ENCODE data around the gene DLK2.

DLK2 gene

GRCh38 chr6:43481075-43481474 lies 25.7 kb upstream of the DLK2 start:
- Histone ChIP-seq H3K9ac (ENCODE audit: low read length) (no peak overlapping the region), H3K36me3 (ENCODE audit: control insufficient read depth, insufficient read depth, low read length) (peaks cover 6% of the 10 kb centered on the region; the same call in 1 of the 2 replicates), H3K27me3 (ENCODE audit: control insufficient read depth, insufficient read depth, low read length) (no peaks in the 10 kb centered on the region), H3K27ac (ENCODE audit: low read depth, low read length) (no peak overlapping the region), H3K4me3 (ENCODE audit: low read depth, low read length) (no peak overlapping the region), H3K9me3 (ENCODE audit: control insufficient read depth, insufficient read depth, low read depth, low read length) (no peaks in the 10 kb centered on the region), H3K4me1 (ENCODE audit: control insufficient read depth, insufficient read depth, low read length) (peaks cover 32% of the 10 kb centered on the region)

- H3K4me3 ChIP-seq (ENCODE audit: low read depth, low read length): peak overlapping the region; percentile 71
- H3K36me3 ChIP-seq (ENCODE audit: control insufficient read depth, insufficient read depth, low read length): no peaks in the 10 kb centered on the region
- no peaks in the 10 kb centered on the region for H3K9me3 ChIP-seq (ENCODE audit: control insufficient read depth, insufficient read depth, low read depth, low read length)
- peak overlapping the region; percentile 78 for H3K9ac ChIP-seq (ENCODE audit: low read length)
- H3K27ac ChIP-seq (ENCODE audit: low read depth, low read length): peak overlapping the region; percentile 70; the same call in 1 of the 2 replicates
- peaks cover 32% of the 10 kb centered on the region for H3K4me1 ChIP-seq (ENCODE audit: control insufficient read depth, insufficient read depth, low read length)
- H3K27me3 ChIP-seq (ENCODE audit: control insufficient read depth, insufficient read depth, low read length): no peaks in the 10 kb centered on the region
Observed at GRCh38 chr6:43478008-43478372, 22.6 kb upstream of the DLK2 start.

- Histone ChIP-seq H3K4me3 (ENCODE audit: low read depth, low read length) (peak within 1 kb of the TSS; percentile 71), H3K36me3 (ENCODE audit: control insufficient read depth, insufficient read depth, low read length) (no peaks in the 10 kb centered on the region), H3K27ac (ENCODE audit: low read depth, low read length) (peak within 1 kb of the TSS; percentile 70), H3K27me3 (ENCODE audit: control insufficient read depth, insufficient read depth, low read length) (no peaks in the 10 kb centered on the region), H3K9ac (ENCODE audit: low read length) (peak within 1 kb of the TSS; percentile 78), H3K4me1 (ENCODE audit: control insufficient read depth, insufficient read depth, low read length) (peaks cover 30% of the 10 kb centered on the region), H3K9me3 (ENCODE audit: control insufficient read depth, insufficient read depth, low read depth, low read length) (no peaks in the 10 kb centered on the region)
Observed at GRCh38 chr6:43477235-43478007, 22.1 kb upstream of the DLK2 start, which contains the start of gene TJAP1. TSS of gene TJAP1 (plus strand) at chr6:43477570. CDS start at chr6:43499002, 21,432 bp downstream.

- Histone ChIP-seq H3K4me1 (ENCODE audit: control insufficient read depth, insufficient read depth, low read length) (peaks cover 24% of the 10 kb centered on the region), H3K36me3 (ENCODE audit: control insufficient read depth, insufficient read depth, low read length) (no peaks in the 10 kb centered on the region), H3K27ac (ENCODE audit: low read depth, low read length) (no peak overlapping the region), H3K9me3 (ENCODE audit: control insufficient read depth, insufficient read depth, low read depth, low read length) (no peaks in the 10 kb centered on the region), H3K27me3 (ENCODE audit: control insufficient read depth, insufficient read depth, low read length) (no peaks in the 10 kb centered on the region), H3K4me3 (ENCODE audit: low read depth, low read length) (peak overlapping the region; percentile 71), H3K9ac (ENCODE audit: low read length) (peak overlapping the region; percentile 46)
Observed at GRCh38 chr6:43476746-43477145, 21.4 kb upstream of the DLK2 start.

- H3K36me3 ChIP-seq (ENCODE audit: control insufficient read depth, insufficient read depth, low read length): no peaks in the 10 kb centered on the region
- H3K9me3 ChIP-seq (ENCODE audit: control insufficient read depth, insufficient read depth, low read depth, low read length): no peaks in the 10 kb centered on the region
- H3K9ac ChIP-seq (ENCODE audit: low read length): no peak overlapping the region
- H3K27me3 ChIP-seq (ENCODE audit: control insufficient read depth, insufficient read depth, low read length): no peaks in the 10 kb centered on the region
- peaks cover 15% of the 10 kb centered on the region for H3K4me1 ChIP-seq (ENCODE audit: control insufficient read depth, insufficient read depth, low read length)
- H3K27ac ChIP-seq (ENCODE audit: low read depth, low read length): no peak overlapping the region
- no peak overlapping the region for H3K4me3 ChIP-seq (ENCODE audit: low read depth, low read length)
Observed at GRCh38 chr6:43475516-43475915, 20.2 kb upstream of the DLK2 start.

GRCh38 chr6:43472515-43472914 lies 17.2 kb upstream of the DLK2 start:
- H3K4me3 ChIP-seq (ENCODE audit: low read depth, low read length): no peak overlapping the region
- H3K36me3 ChIP-seq (ENCODE audit: control insufficient read depth, insufficient read depth, low read length): no peaks in the 10 kb centered on the region
- peaks cover 25% of the 10 kb centered on the region for H3K4me1 ChIP-seq (ENCODE audit: control insufficient read depth, insufficient read depth, low read length)

GRCh38 chr6:43471399-43471798 lies 16.1 kb upstream of the DLK2 start:
- Histone ChIP-seq H3K4me3 (ENCODE audit: low read depth, low read length) (no peak overlapping the region), H3K27ac (ENCODE audit: low read depth, low read length) (no peak overlapping the region), H3K36me3 (ENCODE audit: control insufficient read depth, insufficient read depth, low read length) (no peaks in the 10 kb centered on the region), H3K9ac (ENCODE audit: low read length) (no peak overlapping the region), H3K27me3 (ENCODE audit: control insufficient read depth, insufficient read depth, low read length) (no peaks in the 10 kb centered on the region), H3K9me3 (ENCODE audit: control insufficient read depth, insufficient read depth, low read depth, low read length) (no peaks in the 10 kb centered on the region), H3K4me1 (ENCODE audit: control insufficient read depth, insufficient read depth, low read length) (peaks cover 19% of the 10 kb centered on the region)

More at GRCh38 chr6:43472515-43472914, 17.2 kb upstream of the DLK2 start:
- no peaks in the 10 kb centered on the region for H3K27me3 ChIP-seq (ENCODE audit: control insufficient read depth, insufficient read depth, low read length)
- H3K9ac ChIP-seq (ENCODE audit: low read length): no peak overlapping the region
- no peaks in the 10 kb centered on the region for H3K9me3 ChIP-seq (ENCODE audit: control insufficient read depth, insufficient read depth, low read depth, low read length)
- no peak overlapping the region for H3K27ac ChIP-seq (ENCODE audit: low read depth, low read length)

- Histone ChIP-seq H3K9me3 (ENCODE audit: control insufficient read depth, insufficient read depth, low read depth, low read length) (no peaks in the 10 kb centered on the region), H3K27ac (ENCODE audit: low read depth, low read length) (no peak overlapping the region), H3K36me3 (ENCODE audit: control insufficient read depth, insufficient read depth, low read length) (no peaks in the 10 kb centered on the region), H3K4me3 (ENCODE audit: low read depth, low read length) (no peak overlapping the region), H3K9ac (ENCODE audit: low read length) (no peak overlapping the region), H3K27me3 (ENCODE audit: control insufficient read depth, insufficient read depth, low read length) (no peaks in the 10 kb centered on the region), H3K4me1 (ENCODE audit: control insufficient read depth, insufficient read depth, low read length) (peaks cover 19% of the 10 kb centered on the region)
Observed at GRCh38 chr6:43469947-43470346, 14.6 kb upstream of the DLK2 start.

GRCh38 chr6:43468748-43469681 lies 13.7 kb upstream of the DLK2 start:
- H3K4me1 ChIP-seq (ENCODE audit: control insufficient read depth, insufficient read depth, low read length): peaks cover 19% of the 10 kb centered on the region
- no peaks in the 10 kb centered on the region for H3K9me3 ChIP-seq (ENCODE audit: control insufficient read depth, insufficient read depth, low read depth, low read length)
- peak overlapping the region; percentile 7 for H3K9ac ChIP-seq (ENCODE audit: low read length)
- no peak overlapping the region; the same call in 1 of the 2 replicates for H3K4me3 ChIP-seq (ENCODE audit: low read depth, low read length)
- H3K36me3 ChIP-seq (ENCODE audit: control insufficient read depth, insufficient read depth, low read length): no peaks in the 10 kb centered on the region
- H3K27me3 ChIP-seq (ENCODE audit: control insufficient read depth, insufficient read depth, low read length): no peaks in the 10 kb centered on the region
- H3K27ac ChIP-seq (ENCODE audit: low read depth, low read length): no peak overlapping the region

GRCh38 chr6:43468240-43468639 lies 12.9 kb upstream of the DLK2 start:
- Histone ChIP-seq H3K27ac (ENCODE audit: low read depth, low read length) (no peak overlapping the region), H3K27me3 (ENCODE audit: control insufficient read depth, insufficient read depth, low read length) (no peaks in the 10 kb centered on the region), H3K36me3 (ENCODE audit: control insufficient read depth, insufficient read depth, low read length) (no peaks in the 10 kb centered on the region), H3K9ac (ENCODE audit: low read length) (no peak overlapping the region), H3K4me1 (ENCODE audit: control insufficient read depth, insufficient read depth, low read length) (peaks cover 19% of the 10 kb centered on the region), H3K9me3 (ENCODE audit: control insufficient read depth, insufficient read depth, low read depth, low read length) (no peaks in the 10 kb centered on the region), H3K4me3 (ENCODE audit: low read depth, low read length) (no peak overlapping the region)

GRCh38 chr6:43467752-43468151 lies 12.4 kb upstream of the DLK2 start:
- peaks cover under 1% of the 10 kb centered on the region; the same call in 1 of the 2 replicates for H3K27me3 ChIP-seq (ENCODE audit: control insufficient read depth, insufficient read depth, low read length)
- no peaks in the 10 kb centered on the region for H3K9me3 ChIP-seq (ENCODE audit: control insufficient read depth, insufficient read depth, low read depth, low read length)
- H3K4me1 ChIP-seq (ENCODE audit: control insufficient read depth, insufficient read depth, low read length): peaks cover 19% of the 10 kb centered on the region
- H3K27ac ChIP-seq (ENCODE audit: low read depth, low read length): no peak overlapping the region
- H3K9ac ChIP-seq (ENCODE audit: low read length): no peak overlapping the region
- no peaks in the 10 kb centered on the region for H3K36me3 ChIP-seq (ENCODE audit: control insufficient read depth, insufficient read depth, low read length)
- no peak overlapping the region for H3K4me3 ChIP-seq (ENCODE audit: low read depth, low read length)
